CD14-positive monocyte (primary cell): ENCODE measurements around the gene TGFB2. TPM values are rescaled to one million over a fixed set of nuclear protein-coding genes. Genes with fewer than 3 reads are reported as not detected.
A peak's percentile ranks its signal among the peaks of the same experiment; 100 is the strongest.

Experiments used
- DNase-seq, 3 donors: peaks; one replicate each; pipeline ENCODE4 v3.0.0-alpha.2; 2011 to 2022
- H2AFZ ChIP-seq: 2 replicates; pipeline ENCODE4 v1.6.0; 2012; ENCODE audit warnings: mild to moderate bottlenecking, low read depth, low read length, inconsistent platforms; ENCODE audit not compliant: insufficient read depth, poor library complexity, severe bottlenecking
- H3K27ac ChIP-seq, 2 donors: 1 replicate in 1 of 2; 2 replicates in 1 of 2; pipeline ENCODE4 v1.5.1; 2012 to 2013; ENCODE audit warnings: low read length in 2 of 2, control low read depth in 1 of 2, inconsistent platforms in 1 of 2, low read depth in 1 of 2, mild to moderate bottlenecking in 1 of 2
- H3K27me3 ChIP-seq, 2 donors: one replicate each; pipeline versions ENCODE4 v1.6.0 to v1.6.1; 2011 to 2013; ENCODE audit warnings: low read length in 2 of 2; ENCODE audit not compliant: control insufficient read depth in 2 of 2, insufficient read depth in 2 of 2
- H3K36me3 ChIP-seq, 2 donors: replicated peaks in 1 of 2; 1 replicate in 1 of 2; 2 replicates in 1 of 2; pipeline versions ENCODE4 v1.5.1 to v1.6.1; 2012 to 2013; ENCODE audit warnings: low read length in 2 of 2, control low read depth in 1 of 2, inconsistent platforms in 1 of 2, mild to moderate bottlenecking in 1 of 2; ENCODE audit not compliant: insufficient read depth in 2 of 2, control insufficient read depth in 1 of 2
- H3K4me1 ChIP-seq, 2 donors: 1 replicate in 1 of 2; 2 replicates in 1 of 2; pipeline versions ENCODE4 v1.5.1 to v1.6.1; 2012 to 2013; ENCODE audit warnings: low read length in 2 of 2, control low read depth in 1 of 2, inconsistent platforms in 1 of 2, mild to moderate bottlenecking in 1 of 2, moderate library complexity in 1 of 2; ENCODE audit not compliant: insufficient read depth in 2 of 2, control insufficient read depth in 1 of 2
- H3K4me2 ChIP-seq: replicated peaks from 2 replicates; pipeline ENCODE3; 2012; ENCODE audit warnings: low read length, moderate library complexity, mild to moderate bottlenecking; ENCODE audit not compliant: poor library complexity, severe bottlenecking; ENCODE audit errors: extremely low read depth
- H3K4me3 ChIP-seq, 3 experiments: fragments of 200-600 bp in 1 of 3; sonication (generic) in 1 of 3; replicated peaks in 1 of 3; 1 replicate in 2 of 3; 2 replicates in 1 of 3; pipeline ENCODE4 v1.5.1; 2011 to 2013; ENCODE audit warnings: low read length in 3 of 3, mild to moderate bottlenecking in 3 of 3, control low read depth in 2 of 3, low read depth in 2 of 3, inconsistent platforms in 1 of 3, moderate library complexity in 1 of 3
- H3K79me2 ChIP-seq: 2 replicates; pipeline ENCODE4 v1.6.0; 2012; ENCODE audit warnings: mild to moderate bottlenecking, control low read depth, inconsistent platforms, low read length, moderate library complexity; ENCODE audit not compliant: insufficient read depth
- H3K9ac ChIP-seq: 2 replicates; pipeline ENCODE4 v1.6.0; 2017; ENCODE audit warnings: low read length, mild to moderate bottlenecking; ENCODE audit not compliant: insufficient read depth, poor library complexity, severe bottlenecking
- H3K9me3 ChIP-seq, 2 donors: replicated peaks in 1 of 2; 1 replicate in 1 of 2; 2 replicates in 1 of 2; pipeline versions ENCODE4 v1.5.1 to v1.6.1; 2012 to 2013; ENCODE audit warnings: low read length in 2 of 2, control low read depth in 1 of 2; ENCODE audit not compliant: control insufficient read depth in 1 of 2, insufficient read depth in 1 of 2
- H4K20me1 ChIP-seq: 2 replicates; pipeline ENCODE4 v1.6.0; 2012; ENCODE audit warnings: mild to moderate bottlenecking, low read length, control low read depth, moderate library complexity; ENCODE audit not compliant: insufficient read depth
- H3K27ac Mint-ChIP-seq, 7 donors: one replicate each; pipeline ENCODE4 v1.8.0; 2020; ENCODE audit warnings: mild to moderate bottlenecking in 7 of 7, mixed read lengths in 7 of 7, moderate library complexity in 6 of 7, inconsistent platforms in 2 of 7
- H3K27me3 Mint-ChIP-seq, 3 donors: one replicate each; pipeline ENCODE4 v1.8.0; 2021 to 2022; ENCODE audit warnings: low read depth in 3 of 3, mild to moderate bottlenecking in 3 of 3, mixed read lengths in 3 of 3, moderate library complexity in 3 of 3, inconsistent platforms in 1 of 3
- H3K36me3 Mint-ChIP-seq, 2 donors: one replicate each; pipeline ENCODE4 v1.8.0; 2020; ENCODE audit warnings: mixed read lengths in 2 of 2, inconsistent platforms in 1 of 2, mild to moderate bottlenecking in 1 of 2
- H3K4me1 Mint-ChIP-seq: one replicate; pipeline ENCODE4 v1.8.0; 2020; ENCODE audit warnings: mild to moderate bottlenecking, mixed read lengths
- H3K4me3 Mint-ChIP-seq, 2 donors: one replicate each; pipeline ENCODE4 v1.8.0; 2020; ENCODE audit warnings: mild to moderate bottlenecking in 2 of 2, mixed read lengths in 2 of 2, moderate library complexity in 1 of 2
- H3K9me3 Mint-ChIP-seq, 7 donors: one replicate each; pipeline ENCODE4 v1.8.0; 2020 to 2022; ENCODE audit warnings: mixed read lengths in 7 of 7, mild to moderate bottlenecking in 6 of 7, moderate library complexity in 6 of 7, inconsistent platforms in 2 of 7
- WGBS: methylation state at CpG from one replicate; pipeline ENCODE4 v1.1.5; 2013; ENCODE audit warnings: missing lambda C conversion rate; ENCODE audit not compliant: insufficient coverage; 5-methylcytosine and 5-hydroxymethylcytosine counted together
- intact Hi-C, 2 donors: fragments of 100-400 bp; cut with micrococcal nuclease; formaldehyde crosslinking; loops; one replicate each; pipeline versions ENCODE4 v1.15.0 to v1.15.1; 2023
- polyA plus RNA-seq, 3 donors: library from polyadenylated mRNA; depleted of rRNA in 1 of 3; unstranded in 2 of 3; stranded (reverse) in 1 of 3; fragments of 300-500 nt in 2 of 3; fragments of >200 nt in 1 of 3; fragmentation: Illumina TruSeq in 2 of 3; gene quantifications; 1 replicate in 2 of 3; 2 replicates in 1 of 3; pipeline ENCODE4 v1.2.3, GENCODE V29; 2012 to 2021
- TF ChIP-seq, protein P1 (sequence below): fragments of 200-600 bp; IDR thresholded peaks from one replicate; pipeline ENCODE4 v1.8.0; 2022; ENCODE audit warnings: antibody characterized with exemption, mild to moderate bottlenecking

The TGFB2 gene
- polyA plus RNA-seq, 3 donors: 0.01 TPM; not detected in 2

DNA sequence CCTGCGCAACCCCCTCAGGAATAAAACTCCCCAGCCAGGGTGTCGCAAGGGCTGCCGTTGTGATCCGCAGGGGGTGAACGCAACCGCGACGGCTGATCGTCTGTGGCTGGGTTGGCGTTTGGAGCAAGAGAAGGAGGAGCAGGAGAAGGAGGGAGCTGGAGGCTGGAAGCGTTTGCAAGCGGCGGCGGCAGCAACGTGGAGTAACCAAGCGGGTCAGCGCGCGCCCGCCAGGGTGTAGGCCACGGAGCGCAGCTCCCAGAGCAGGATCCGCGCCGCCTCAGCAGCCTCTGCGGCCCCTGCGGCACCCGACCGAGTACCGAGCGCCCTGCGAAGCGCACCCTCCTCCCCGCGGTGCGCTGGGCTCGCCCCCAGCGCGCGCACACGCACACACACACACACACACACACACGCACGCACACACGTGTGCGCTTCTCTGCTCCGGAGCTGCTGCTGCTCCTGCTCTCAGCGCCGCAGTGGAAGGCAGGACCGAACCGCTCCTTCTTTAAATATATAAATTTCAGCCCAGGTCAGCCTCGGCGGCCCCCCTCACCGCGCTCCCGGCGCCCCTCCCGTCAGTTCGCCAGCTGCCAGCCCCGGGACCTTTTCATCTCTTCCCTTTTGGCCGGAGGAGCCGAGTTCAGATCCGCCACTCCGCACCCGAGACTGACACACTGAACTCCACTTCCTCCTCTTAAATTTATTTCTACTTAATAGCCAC is 696 bp downstream of the TGFB2 start:
- Mint-ChIP-seq H3K4me3 (no peak overlapping the region), H3K27me3 (peaks cover 12 to 41% (median 12%) of the 10 kb centered on the region in 3 donors), H3K4me1 (peaks cover 30% of the 10 kb centered on the region), H3K9me3 (peaks cover 0 to 12% (median 7%) of the 10 kb centered on the region in 7 donors), H3K27ac (peak overlapping the region in 4 of 7 donors; percentile 9 to 33 (median 30)), H3K36me3 (peaks cover 10% of the 10 kb centered on the region in 2 donors)
- Histone ChIP-seq H3K27me3 (peaks cover 65 to 67% of the 10 kb centered on the region in 2 donors), H3K4me1 (peaks cover 35 to 36% of the 10 kb centered on the region in 2 donors), H3K9me3 (no peaks in the 10 kb centered on the region), H3K9ac (peak overlapping the region; percentile 48), H2AFZ (peak overlapping the region; percentile 75), H3K79me2 (no peaks in the 10 kb centered on the region), H4K20me1 (no peaks in the 10 kb centered on the region), H3K27ac (no peak overlapping the region), H3K4me2 (peak overlapping the region; percentile 86), H3K4me3 (peak overlapping the region; percentile 32 to 78 (median 39)), H3K36me3 (no peaks in the 10 kb centered on the region)
- TF ChIP-seq, protein P1, sequence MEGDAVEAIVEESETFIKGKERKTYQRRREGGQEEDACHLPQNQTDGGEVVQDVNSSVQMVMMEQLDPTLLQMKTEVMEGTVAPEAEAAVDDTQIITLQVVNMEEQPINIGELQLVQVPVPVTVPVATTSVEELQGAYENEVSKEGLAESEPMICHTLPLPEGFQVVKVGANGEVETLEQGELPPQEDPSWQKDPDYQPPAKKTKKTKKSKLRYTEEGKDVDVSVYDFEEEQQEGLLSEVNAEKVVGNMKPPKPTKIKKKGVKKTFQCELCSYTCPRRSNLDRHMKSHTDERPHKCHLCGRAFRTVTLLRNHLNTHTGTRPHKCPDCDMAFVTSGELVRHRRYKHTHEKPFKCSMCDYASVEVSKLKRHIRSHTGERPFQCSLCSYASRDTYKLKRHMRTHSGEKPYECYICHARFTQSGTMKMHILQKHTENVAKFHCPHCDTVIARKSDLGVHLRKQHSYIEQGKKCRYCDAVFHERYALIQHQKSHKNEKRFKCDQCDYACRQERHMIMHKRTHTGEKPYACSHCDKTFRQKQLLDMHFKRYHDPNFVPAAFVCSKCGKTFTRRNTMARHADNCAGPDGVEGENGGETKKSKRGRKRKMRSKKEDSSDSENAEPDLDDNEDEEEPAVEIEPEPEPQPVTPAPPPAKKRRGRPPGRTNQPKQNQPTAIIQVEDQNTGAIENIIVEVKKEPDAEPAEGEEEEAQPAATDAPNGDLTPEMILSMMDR: no peak
- peak; percentile 14 to 31 (median 18) for DNase-seq
- intact Hi-C loops: loop anchor here (5.0 to 10.0 kb wide), 4 partner anchors 121 to 1239 kb away; partner anchors contain the start of gene LYPLAL1 (in 1 of the 2)
- under 1% methylated on average over 60 of the region's 64 CpGs for WGBS

- H3K27me3 ChIP-seq: peaks cover 63 to 67% of the 10 kb centered on the region in 2 donors
- peak overlapping the region; percentile 32 to 78 (median 39) for H3K4me3 ChIP-seq
- peaks cover 0 to 12% (median 7%) of the 10 kb centered on the region in 7 donors for H3K9me3 Mint-ChIP-seq
- WGBS: under 1% methylated on average over 34 of the region's 39 CpGs
- no peak overlapping the region for H3K27ac ChIP-seq
- intact Hi-C loops: loop anchor here (5.0 to 10.0 kb wide), 4 partner anchors 121 to 1238 kb away; partner anchors contain the start of gene LYPLAL1 (in 1 of the 2)
- peaks cover 10% of the 10 kb centered on the region in 2 donors for H3K36me3 Mint-ChIP-seq
- no peaks in the 10 kb centered on the region for H3K9me3 ChIP-seq
- no peaks in the 10 kb centered on the region for H3K36me3 ChIP-seq
- peak in 2 of 3 donors; percentile 11 to 31 for DNase-seq
- TF ChIP-seq, protein P1: no peak
- H3K4me1 Mint-ChIP-seq: peaks cover 36% of the 10 kb centered on the region
- no peaks in the 10 kb centered on the region for H4K20me1 ChIP-seq
- peak overlapping the region; percentile 75 for H2AFZ ChIP-seq
- peaks cover 12 to 43% (median 14%) of the 10 kb centered on the region in 3 donors for H3K27me3 Mint-ChIP-seq
- peak overlapping the region; percentile 48 for H3K9ac ChIP-seq
- no peak overlapping the region for H3K4me3 Mint-ChIP-seq
- H3K79me2 ChIP-seq: no peaks in the 10 kb centered on the region
- peak overlapping the region; percentile 86 for H3K4me2 ChIP-seq
- peaks cover 38 to 44% of the 10 kb centered on the region in 2 donors for H3K4me1 ChIP-seq
- H3K27ac Mint-ChIP-seq: peak overlapping the region; percentile 7 to 38 (median 32)
Measured at GRCh38 chr1:218346391-218347204, 1.5 kb downstream of the TGFB2 start.
